H1 (cell line): ENCODE measurements around the gene LKAAEAR1. TPM values are rescaled to one million over a fixed set of nuclear protein-coding genes. Genes with fewer than 3 reads are reported as not detected.
A peak's percentile ranks its signal among the peaks of the same experiment; 100 is the strongest.

Source experiments
- CTCF ChIA-PET: fragments of 300-600 bp; sonication (Branson Sonifier 250); formaldehyde crosslinking; loops from one replicate; lab custom pipeline; 2021; ENCODE audit not compliant: partially characterized antibody; lab: Charles Lee
- POLR2A ChIA-PET: fragments of 300-600 bp; sonication (Branson Sonifier 250); formaldehyde crosslinking; loops from one replicate; lab custom pipeline; 2021; ENCODE audit warnings: inconsistent platforms; ENCODE audit not compliant: partially characterized antibody; lab: Charles Lee
- DNase-seq, 2 experiments: peaks; one replicate each; pipeline versions ENCODE4 v3.0.0 to v3.0.0-alpha.2; 2010 to 2022; ENCODE audit warnings: low spot score in 2 of 2, low read depth in 1 of 2, mixed read lengths in 1 of 2
- FAIRE-seq: peaks from 2 replicates; lab custom pipeline; 2011; peaks lifted over from hg19 to GRCh38; lab: Jason Lieb, UNC
- H2AFZ ChIP-seq: 2 replicates; pipeline ENCODE4 v1.8.1; 2012; ENCODE audit warnings: low read length, inconsistent platforms
- H2AK5ac ChIP-seq: 2 replicates; pipeline ENCODE4 v1.6.1; 2013; ENCODE audit warnings: low read depth, low read length
- H2BK120ac ChIP-seq: replicated peaks from 2 replicates; pipeline ENCODE3; 2013; ENCODE audit warnings: low read depth, low read length, inconsistent platforms
- H2BK12ac ChIP-seq: 2 replicates; pipeline ENCODE4 v1.6.1; 2013; ENCODE audit warnings: low read depth, low read length
- H2BK15ac ChIP-seq: 2 replicates; pipeline ENCODE4 v1.6.1; 2013; ENCODE audit warnings: low read length
- H2BK20ac ChIP-seq: 2 replicates; pipeline ENCODE4 v1.6.1; 2013; ENCODE audit warnings: low read length
- H2BK5ac ChIP-seq: 2 replicates; pipeline ENCODE4 v1.6.1; 2013; ENCODE audit warnings: low read depth, low read length
- H3K14ac ChIP-seq: 2 replicates; pipeline ENCODE4 v1.6.1; 2013; ENCODE audit warnings: inconsistent platforms; ENCODE audit not compliant: insufficient read length
- H3K18ac ChIP-seq: 2 replicates; pipeline ENCODE4 v1.6.1; 2013; ENCODE audit warnings: low read length; ENCODE audit errors: extremely low read depth
- H3K23ac ChIP-seq: 2 replicates; pipeline ENCODE4 v1.6.1; 2013; ENCODE audit warnings: inconsistent platforms; ENCODE audit not compliant: insufficient read length
- H3K23me2 ChIP-seq: 2 replicates; pipeline ENCODE4 v1.6.1; 2013; ENCODE audit warnings: low read depth, low read length
- H3K27ac ChIP-seq: 2 replicates; pipeline ENCODE4 v1.6.1; 2011; ENCODE audit warnings: low read depth, low read length, inconsistent platforms
- H3K27me3 ChIP-seq, 4 experiments: replicated peaks in 1 of 4; 1 replicate in 1 of 4; 2 replicates in 3 of 4; pipeline versions ENCODE4 v1.6.1 to v1.8.1; 2011 to 2013; ENCODE audit warnings: low read length in 3 of 4, mild to moderate bottlenecking in 3 of 4, inconsistent platforms in 2 of 4, mixed read lengths in 2 of 4, moderate library complexity in 1 of 4; ENCODE audit not compliant: control insufficient read depth in 3 of 4, insufficient read depth in 3 of 4; ENCODE audit errors: extremely low read depth in 1 of 4
- H3K36me3 ChIP-seq, 4 experiments: 2 replicates each; pipeline versions ENCODE4 v1.6.1 to v1.8.1; 2011 to 2013; ENCODE audit warnings: mild to moderate bottlenecking in 4 of 4, low read length in 3 of 4, moderate library complexity in 2 of 4, control low read depth in 1 of 4, inconsistent platforms in 1 of 4; ENCODE audit not compliant: insufficient read depth in 4 of 4, control insufficient read depth in 2 of 4
- H3K4ac ChIP-seq: replicated peaks from 2 replicates; pipeline ENCODE3; 2013; ENCODE audit warnings: low read length, low read depth, mixed read lengths, inconsistent platforms; ENCODE audit not compliant: insufficient read length
- H3K4me1 ChIP-seq, 4 experiments: replicated peaks in 1 of 4; 1 replicate in 1 of 4; 2 replicates in 3 of 4; pipeline versions ENCODE4 v1.6.1 to v1.8.1; 2011 to 2013; ENCODE audit warnings: low read length in 3 of 4, inconsistent platforms in 2 of 4, mixed read lengths in 1 of 4; ENCODE audit not compliant: insufficient read depth in 4 of 4, control insufficient read depth in 3 of 4
- H3K4me2 ChIP-seq, 2 experiments: 2 replicates each; pipeline versions ENCODE4 v1.6.1 to v1.8.1; 2011 to 2013; ENCODE audit warnings: low read depth in 2 of 2, low read length in 2 of 2, control low read depth in 1 of 2, inconsistent platforms in 1 of 2, mild to moderate bottlenecking in 1 of 2; ENCODE audit not compliant: insufficient read depth in 1 of 2
- H3K4me3 ChIP-seq, 4 experiments: fragments of 200-600, 300-600 bp in 1 of 4; sonication (generic), shearing (Covaris generic), sonication (Bioruptor Twin) in 1 of 4; 2 replicates each; pipeline versions ENCODE4 v1.5.1 to v1.8.1; 2011 to 2016; ENCODE audit warnings: low read length in 4 of 4, low read depth in 3 of 4, control low read depth in 2 of 4, inconsistent platforms in 2 of 4, mild to moderate bottlenecking in 2 of 4, mixed read lengths in 1 of 4, moderate library complexity in 1 of 4; ENCODE audit not compliant: insufficient read depth in 2 of 4; ENCODE audit errors: extremely low read depth in 1 of 4
- H3K56ac ChIP-seq: replicated peaks from 2 replicates; pipeline ENCODE3; 2013; ENCODE audit warnings: low read depth, mild to moderate bottlenecking, mixed read lengths, low read length, inconsistent platforms; ENCODE audit not compliant: insufficient read length
- H3K79me1 ChIP-seq: 2 replicates; pipeline ENCODE4 v1.6.1; 2013; ENCODE audit warnings: low read depth, low read length, control low read depth
- H3K79me2 ChIP-seq, 2 experiments: 2 replicates each; pipeline versions ENCODE4 v1.6.1 to v1.8.1; 2012 to 2013; ENCODE audit warnings: low read length in 2 of 2, mild to moderate bottlenecking in 2 of 2, inconsistent platforms in 1 of 2; ENCODE audit not compliant: insufficient read depth in 2 of 2, control insufficient read depth in 1 of 2
- H3K9ac ChIP-seq, 4 experiments: replicated peaks in 1 of 4; 1 replicate in 1 of 4; 2 replicates in 3 of 4; pipeline versions ENCODE4 v1.6.1 to v1.8.1; 2011 to 2013; ENCODE audit warnings: low read depth in 3 of 4, low read length in 3 of 4, control low read depth in 2 of 4, mild to moderate bottlenecking in 2 of 4, moderate library complexity in 2 of 4, inconsistent platforms in 1 of 4; ENCODE audit errors: extremely low read depth in 1 of 4
- H3K9me3 ChIP-seq, 2 experiments: 2 replicates each; pipeline versions ENCODE4 v1.6.1 to v1.8.1; 2012 to 2013; ENCODE audit warnings: mild to moderate bottlenecking in 2 of 2, moderate library complexity in 2 of 2, control low read depth in 1 of 2, inconsistent platforms in 1 of 2, low read depth in 1 of 2, low read length in 1 of 2, mixed read lengths in 1 of 2; ENCODE audit not compliant: insufficient read depth in 2 of 2
- H4K20me1 ChIP-seq, 2 experiments: replicated peaks in 1 of 2; 2 replicates each; pipeline versions ENCODE3 to v1.8.1; 2011 to 2013; ENCODE audit warnings: inconsistent platforms in 2 of 2, low read length in 2 of 2, mild to moderate bottlenecking in 1 of 2; ENCODE audit not compliant: insufficient read depth in 2 of 2, control insufficient read depth in 1 of 2
- H4K5ac ChIP-seq: 2 replicates; pipeline ENCODE4 v1.6.1; 2013; ENCODE audit warnings: low read length, low read depth, mixed read lengths, inconsistent platforms; ENCODE audit not compliant: insufficient read length
- H4K8ac ChIP-seq: 2 replicates; pipeline ENCODE4 v1.8.0; 2013; ENCODE audit warnings: mild to moderate bottlenecking, moderate library complexity, low read length, inconsistent platforms; ENCODE audit not compliant: insufficient read depth; ENCODE audit errors: extremely low read depth
- H4K91ac ChIP-seq: replicated peaks from 2 replicates; pipeline ENCODE3; 2013; ENCODE audit warnings: low read length, mixed read lengths, inconsistent platforms; ENCODE audit not compliant: insufficient read length
- BRCA1 ChIP-seq: IDR thresholded peaks from 2 replicates; pipeline ENCODE4 v1.6.1; 2012; ENCODE audit warnings: low read depth, low read length, improper control_type of control experiment
- KDM1A ChIP-seq: fragments of 200-600, 300-600 bp; sonication (generic); IDR thresholded peaks from 2 replicates; pipeline ENCODE4 v1.7.1; 2016; ENCODE audit warnings: mild to moderate bottlenecking, low read length, borderline replicate concordance
- WGBS, 2 experiments: shearing (Covaris generic) in 1 of 2; methylation state at CpG; one replicate each; pipeline versions ENCODE4 v1.1.6 to v1.1.7; 2013 to 2015; ENCODE audit warnings: low lambda C conversion rate in 2 of 2, mixed read lengths in 2 of 2, inconsistent platforms in 1 of 2, low coverage in 1 of 2, missing lambda C conversion rate in 1 of 2; ENCODE audit not compliant: insufficient replicate concordance in 2 of 2, insufficient coverage in 1 of 2, insufficient read length in 1 of 2; ENCODE audit errors: extremely low coverage in 1 of 2, missing lambda C conversion rate in 1 of 2; 5-methylcytosine and 5-hydroxymethylcytosine counted together
- polyA plus RNA-seq, 7 experiments: library from polyadenylated mRNA; depleted of rRNA in 3 of 7; stranded (reverse) in 5 of 7; unstranded in 2 of 7; fragments of >200 nt in 5 of 7; fragments of 200-250 nt in 2 of 7; gene quantifications; 1 replicate in 5 of 7; 2 replicates in 1 of 7; 4 replicates in 1 of 7; pipeline versions ENCODE4 v1.2.1 to v1.2.3, GENCODE V29; 2011 to 2013; ENCODE audit warnings: missing spikeins in 2 of 7, mixed read lengths in 2 of 7
- total RNA-seq: library from RNA; stranded (reverse); fragmentation: NEBNext Ultra II Directional; extraction: Animal tissue kit (Norgen Biotek cat#: 25700); gene quantifications from 2 replicates; pipeline ENCODE4 v1.2.1, GENCODE V29; 2021

LKAAEAR1 gene
- total and polyA plus RNA-seq, 2 of the 8 experiments (the other 6 are each of a cell fraction or from before 2014, with no cell fraction given): 0.41 to 0.53 TPM

DNA sequence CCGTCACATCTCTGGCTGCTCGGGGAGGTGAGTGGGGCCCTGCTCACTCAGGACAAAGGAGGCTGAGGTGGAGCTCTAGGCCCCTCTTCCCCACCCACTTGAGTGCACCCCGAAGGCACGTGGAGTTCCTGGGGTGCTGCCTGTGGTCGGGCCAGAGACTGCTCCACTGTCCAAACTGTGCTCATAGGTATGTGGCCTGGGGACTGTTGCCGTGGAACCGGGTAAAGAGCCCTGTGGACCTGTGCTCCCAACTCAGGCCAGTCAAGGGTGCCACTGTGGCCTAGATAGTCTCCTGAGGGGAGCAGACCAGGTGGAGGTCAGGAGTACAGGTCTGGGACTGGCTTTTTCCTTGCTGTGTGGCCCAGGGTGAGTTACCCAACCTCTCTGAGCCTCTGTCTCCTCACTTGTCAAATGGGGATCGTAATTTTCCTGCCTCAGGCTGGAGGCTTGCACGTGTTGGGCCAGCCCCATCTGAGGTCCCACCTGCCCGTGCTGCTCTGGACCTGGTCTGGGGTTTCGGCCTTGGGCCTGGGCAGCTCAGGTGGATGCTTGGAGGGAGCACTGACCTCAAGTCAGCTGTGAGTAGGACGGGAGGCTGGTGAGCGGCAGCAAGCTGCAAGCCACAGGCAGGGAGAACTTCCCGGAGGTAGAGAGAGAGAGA, 35.6 kb upstream of the LKAAEAR1 start:
- H3K23ac ChIP-seq: no peak overlapping the region
- no peaks in the 10 kb centered on the region; a peak in 2 of 7 replicates for H3K27me3 ChIP-seq
- H4K5ac ChIP-seq: no peak overlapping the region
- WGBS, 2 experiments: 79% methylated on average over 12 of the region's 14 CpGs; no CpG with 5 or more reads in 1 of the 2 experiments
- H3K9me3 ChIP-seq: no peaks in the 10 kb centered on the region
- no peak overlapping the region for H3K27ac ChIP-seq
- TF ChIP-seq KDM1A (peak; percentile 78; the same call in 1 of the 2 replicates), BRCA1 (no peak)
- TF ChIP-seq, all 59 proteins: peak for 1
- Histone ChIP-seq H3K36me3 (no peaks in the 10 kb centered on the region), H2AFZ (no peak overlapping the region), H3K23me2 (no peaks in the 10 kb centered on the region), H4K8ac (peak overlapping the region; percentile 79), H3K4me1 (no peaks in the 10 kb centered on the region; a peak in 2 of 7 replicates), H3K18ac (peak overlapping the region; percentile 13; the same call in 1 of the 2 replicates), H3K56ac (no peak overlapping the region), H3K4me3 (no peak overlapping the region), H3K4me2 (no peak overlapping the region), H4K20me1 (no peaks in the 10 kb centered on the region), H2BK5ac (no peak overlapping the region), H2BK12ac (peak overlapping the region; percentile 62; the same call in 1 of the 2 replicates), H2BK20ac (no peak overlapping the region), H3K9ac (no peak overlapping the region), H2AK5ac (no peak overlapping the region), H3K79me2 (no peaks in the 10 kb centered on the region), H3K79me1 (no peaks in the 10 kb centered on the region), H4K91ac (no peak overlapping the region), H3K14ac (no peak overlapping the region), H2BK15ac (peak overlapping the region; percentile 97), H3K4ac (no peak overlapping the region), H2BK120ac (no peak overlapping the region)
- ChIA-PET POLR2A (interaction anchor here (1.2 to 1.3 kb wide), 2 partner anchors 36 to 76 kb away, joined by 3 read pairs; partner anchors contain the start of gene LKAAEAR1), CTCF (interaction anchor here (0.6 to 10.1 kb wide), 41 partner anchors 9 to 1315 kb away, joined by 3 to 144 read pairs (median 4); partner anchors contain the start of genes C20orf204, LKAAEAR1, NPBWR2 and OGFR)
- DNase-seq (peak in 1 of 2 experiments; percentile 49), FAIRE-seq (no peak)
